CD14-positive monocyte (primary cell): Measurements from ENCODE around the gene OR56A1. TPM values are rescaled to one million over a fixed set of nuclear protein-coding genes. Genes with fewer than 3 reads are reported as not detected.

Experiments
- DNase-seq, 3 donors: peaks; one replicate each; pipeline ENCODE4 v3.0.0-alpha.2; 2011 to 2022
- H2AFZ ChIP-seq: 2 replicates; pipeline ENCODE4 v1.6.0; 2012; ENCODE audit warnings: mild to moderate bottlenecking, low read depth, low read length, inconsistent platforms; ENCODE audit not compliant: insufficient read depth, poor library complexity, severe bottlenecking
- H3K27ac ChIP-seq, 2 donors: 1 replicate in 1 of 2; 2 replicates in 1 of 2; pipeline ENCODE4 v1.5.1; 2012 to 2013; ENCODE audit warnings: low read length in 2 of 2, control low read depth in 1 of 2, inconsistent platforms in 1 of 2, low read depth in 1 of 2, mild to moderate bottlenecking in 1 of 2
- H3K27me3 ChIP-seq, 2 donors: one replicate each; pipeline versions ENCODE4 v1.6.0 to v1.6.1; 2011 to 2013; ENCODE audit warnings: low read length in 2 of 2; ENCODE audit not compliant: control insufficient read depth in 2 of 2, insufficient read depth in 2 of 2
- H3K36me3 ChIP-seq, 2 donors: replicated peaks in 1 of 2; 1 replicate in 1 of 2; 2 replicates in 1 of 2; pipeline versions ENCODE4 v1.5.1 to v1.6.1; 2012 to 2013; ENCODE audit warnings: low read length in 2 of 2, control low read depth in 1 of 2, inconsistent platforms in 1 of 2, mild to moderate bottlenecking in 1 of 2; ENCODE audit not compliant: insufficient read depth in 2 of 2, control insufficient read depth in 1 of 2
- H3K4me1 ChIP-seq, 2 donors: 1 replicate in 1 of 2; 2 replicates in 1 of 2; pipeline versions ENCODE4 v1.5.1 to v1.6.1; 2012 to 2013; ENCODE audit warnings: low read length in 2 of 2, control low read depth in 1 of 2, inconsistent platforms in 1 of 2, mild to moderate bottlenecking in 1 of 2, moderate library complexity in 1 of 2; ENCODE audit not compliant: insufficient read depth in 2 of 2, control insufficient read depth in 1 of 2
- H3K4me2 ChIP-seq: replicated peaks from 2 replicates; pipeline ENCODE3; 2012; ENCODE audit warnings: low read length, moderate library complexity, mild to moderate bottlenecking; ENCODE audit not compliant: poor library complexity, severe bottlenecking; ENCODE audit errors: extremely low read depth
- H3K4me3 ChIP-seq, 3 experiments: fragments of 200-600 bp in 1 of 3; sonication (generic) in 1 of 3; replicated peaks in 1 of 3; 1 replicate in 2 of 3; 2 replicates in 1 of 3; pipeline ENCODE4 v1.5.1; 2011 to 2013; ENCODE audit warnings: low read length in 3 of 3, mild to moderate bottlenecking in 3 of 3, control low read depth in 2 of 3, low read depth in 2 of 3, inconsistent platforms in 1 of 3, moderate library complexity in 1 of 3
- H3K79me2 ChIP-seq: 2 replicates; pipeline ENCODE4 v1.6.0; 2012; ENCODE audit warnings: mild to moderate bottlenecking, control low read depth, inconsistent platforms, low read length, moderate library complexity; ENCODE audit not compliant: insufficient read depth
- H3K9ac ChIP-seq: 2 replicates; pipeline ENCODE4 v1.6.0; 2017; ENCODE audit warnings: low read length, mild to moderate bottlenecking; ENCODE audit not compliant: insufficient read depth, poor library complexity, severe bottlenecking
- H3K9me3 ChIP-seq, 2 donors: replicated peaks in 1 of 2; 1 replicate in 1 of 2; 2 replicates in 1 of 2; pipeline versions ENCODE4 v1.5.1 to v1.6.1; 2012 to 2013; ENCODE audit warnings: low read length in 2 of 2, control low read depth in 1 of 2; ENCODE audit not compliant: control insufficient read depth in 1 of 2, insufficient read depth in 1 of 2
- H4K20me1 ChIP-seq: 2 replicates; pipeline ENCODE4 v1.6.0; 2012; ENCODE audit warnings: mild to moderate bottlenecking, low read length, control low read depth, moderate library complexity; ENCODE audit not compliant: insufficient read depth
- H3K27ac Mint-ChIP-seq, 7 donors: one replicate each; pipeline ENCODE4 v1.8.0; 2020; ENCODE audit warnings: mild to moderate bottlenecking in 7 of 7, mixed read lengths in 7 of 7, moderate library complexity in 6 of 7, inconsistent platforms in 2 of 7
- H3K27me3 Mint-ChIP-seq, 3 donors: one replicate each; pipeline ENCODE4 v1.8.0; 2021 to 2022; ENCODE audit warnings: low read depth in 3 of 3, mild to moderate bottlenecking in 3 of 3, mixed read lengths in 3 of 3, moderate library complexity in 3 of 3, inconsistent platforms in 1 of 3
- H3K36me3 Mint-ChIP-seq, 2 donors: one replicate each; pipeline ENCODE4 v1.8.0; 2020; ENCODE audit warnings: mixed read lengths in 2 of 2, inconsistent platforms in 1 of 2, mild to moderate bottlenecking in 1 of 2
- H3K4me1 Mint-ChIP-seq: one replicate; pipeline ENCODE4 v1.8.0; 2020; ENCODE audit warnings: mild to moderate bottlenecking, mixed read lengths
- H3K4me3 Mint-ChIP-seq, 2 donors: one replicate each; pipeline ENCODE4 v1.8.0; 2020; ENCODE audit warnings: mild to moderate bottlenecking in 2 of 2, mixed read lengths in 2 of 2, moderate library complexity in 1 of 2
- H3K9me3 Mint-ChIP-seq, 7 donors: one replicate each; pipeline ENCODE4 v1.8.0; 2020 to 2022; ENCODE audit warnings: mixed read lengths in 7 of 7, mild to moderate bottlenecking in 6 of 7, moderate library complexity in 6 of 7, inconsistent platforms in 2 of 7
- WGBS: methylation state at CpG from one replicate; pipeline ENCODE4 v1.1.5; 2013; ENCODE audit warnings: missing lambda C conversion rate; ENCODE audit not compliant: insufficient coverage; 5-methylcytosine and 5-hydroxymethylcytosine counted together
- intact Hi-C, 2 donors: fragments of 100-400 bp; cut with micrococcal nuclease; formaldehyde crosslinking; loops; one replicate each; pipeline versions ENCODE4 v1.15.0 to v1.15.1; 2023
- polyA plus RNA-seq, 3 donors: library from polyadenylated mRNA; depleted of rRNA in 1 of 3; unstranded in 2 of 3; stranded (reverse) in 1 of 3; fragments of 300-500 nt in 2 of 3; fragments of >200 nt in 1 of 3; fragmentation: Illumina TruSeq in 2 of 3; gene quantifications; 1 replicate in 2 of 3; 2 replicates in 1 of 3; pipeline ENCODE4 v1.2.3, GENCODE V29; 2012 to 2021
- TF ChIP-seq, protein P1 (sequence below): fragments of 200-600 bp; IDR thresholded peaks from one replicate; pipeline ENCODE4 v1.8.0; 2022; ENCODE audit warnings: antibody characterized with exemption, mild to moderate bottlenecking

OR56A1 gene
- polyA plus RNA-seq, 3 donors: 0.01 TPM; not detected in 2

DNA sequence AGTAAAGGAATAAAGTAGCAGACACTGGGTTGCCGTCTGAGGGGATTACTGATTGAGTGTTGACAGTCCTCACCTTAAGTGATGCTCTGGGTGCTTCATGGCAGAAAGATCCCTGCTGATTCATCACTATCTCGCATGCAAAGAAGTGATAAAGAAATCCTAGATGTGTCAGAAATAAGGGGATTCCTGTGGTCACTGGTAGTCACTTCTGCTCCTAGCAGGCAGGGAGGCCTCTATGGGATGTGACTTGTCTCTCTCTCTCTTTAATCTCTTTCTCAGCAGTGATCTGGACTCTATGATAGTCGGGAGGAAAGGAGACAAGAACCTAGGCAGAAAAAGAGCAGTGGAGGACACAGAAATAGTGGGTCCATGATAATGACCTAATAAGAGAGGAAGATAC lies 30.9 kb upstream of the OR56A1 start:
- TF ChIP-seq, protein P1, sequence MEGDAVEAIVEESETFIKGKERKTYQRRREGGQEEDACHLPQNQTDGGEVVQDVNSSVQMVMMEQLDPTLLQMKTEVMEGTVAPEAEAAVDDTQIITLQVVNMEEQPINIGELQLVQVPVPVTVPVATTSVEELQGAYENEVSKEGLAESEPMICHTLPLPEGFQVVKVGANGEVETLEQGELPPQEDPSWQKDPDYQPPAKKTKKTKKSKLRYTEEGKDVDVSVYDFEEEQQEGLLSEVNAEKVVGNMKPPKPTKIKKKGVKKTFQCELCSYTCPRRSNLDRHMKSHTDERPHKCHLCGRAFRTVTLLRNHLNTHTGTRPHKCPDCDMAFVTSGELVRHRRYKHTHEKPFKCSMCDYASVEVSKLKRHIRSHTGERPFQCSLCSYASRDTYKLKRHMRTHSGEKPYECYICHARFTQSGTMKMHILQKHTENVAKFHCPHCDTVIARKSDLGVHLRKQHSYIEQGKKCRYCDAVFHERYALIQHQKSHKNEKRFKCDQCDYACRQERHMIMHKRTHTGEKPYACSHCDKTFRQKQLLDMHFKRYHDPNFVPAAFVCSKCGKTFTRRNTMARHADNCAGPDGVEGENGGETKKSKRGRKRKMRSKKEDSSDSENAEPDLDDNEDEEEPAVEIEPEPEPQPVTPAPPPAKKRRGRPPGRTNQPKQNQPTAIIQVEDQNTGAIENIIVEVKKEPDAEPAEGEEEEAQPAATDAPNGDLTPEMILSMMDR: no peak
- Histone ChIP-seq H3K9ac (no peak overlapping the region), H4K20me1 (no peaks in the 10 kb centered on the region), H3K79me2 (no peaks in the 10 kb centered on the region), H3K4me2 (no peak overlapping the region), H2AFZ (no peak overlapping the region), H3K36me3 (no peaks in the 10 kb centered on the region), H3K27ac (no peak overlapping the region), H3K4me3 (no peak overlapping the region), H3K9me3 (no peaks in the 10 kb centered on the region), H3K4me1 (peaks cover 3 to 5% of the 10 kb centered on the region in 2 donors), H3K27me3 (peaks cover 4 to 22% of the 10 kb centered on the region in 2 donors)
- peaks cover 10 to 24% (median 13%) of the 10 kb centered on the region in 3 donors for H3K27me3 Mint-ChIP-seq
- H3K27ac Mint-ChIP-seq: no peak overlapping the region
- DNase-seq: peak in 1 of 3 donors; percentile 46
- WGBS: 100% methylated on average over 1 of the region's 3 CpGs
- peaks cover 0 to 6% (median 2%) of the 10 kb centered on the region in 7 donors for H3K9me3 Mint-ChIP-seq
- H3K36me3 Mint-ChIP-seq: peaks cover 3 to 36% of the 10 kb centered on the region in 2 donors
- no peak overlapping the region for H3K4me3 Mint-ChIP-seq
- peaks cover 14% of the 10 kb centered on the region for H3K4me1 Mint-ChIP-seq
- intact Hi-C loops: no loop called here

DNA sequence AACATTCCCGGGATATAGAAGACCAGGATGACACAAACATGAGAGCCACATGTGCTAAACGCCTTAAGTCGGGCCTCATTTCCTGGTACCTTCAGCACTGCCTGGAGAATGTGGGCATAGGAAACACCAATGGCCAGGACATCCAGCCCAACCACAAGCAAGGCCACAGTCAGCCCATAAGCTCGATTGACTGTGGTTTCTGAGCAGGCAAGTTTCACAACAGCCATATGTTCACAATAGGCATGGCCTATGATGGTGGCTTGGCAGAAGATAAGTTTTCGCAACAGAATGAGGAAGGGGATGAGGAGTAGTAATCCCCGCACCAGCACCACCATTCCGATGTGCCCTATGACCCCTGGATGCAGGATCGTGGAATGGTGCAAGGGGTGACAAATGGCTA lies 26.9 kb upstream of the OR56A1 start:
- H3K9ac ChIP-seq: no peak overlapping the region
- peaks cover 0 to 4% (median 1%) of the 10 kb centered on the region in 7 donors for H3K9me3 Mint-ChIP-seq
- H2AFZ ChIP-seq: no peak overlapping the region
- no peak for DNase-seq
- TF ChIP-seq, protein P1: no peak
- no peak overlapping the region for H3K4me2 ChIP-seq
- no peak overlapping the region for H3K27ac Mint-ChIP-seq
- no peaks in the 10 kb centered on the region for H4K20me1 ChIP-seq
- no peaks in the 10 kb centered on the region for H3K4me1 ChIP-seq
- intact Hi-C loops: no loop called here
- no peak overlapping the region for H3K4me3 ChIP-seq
- no peaks in the 10 kb centered on the region for H3K36me3 ChIP-seq
- no peak overlapping the region for H3K4me3 Mint-ChIP-seq
- H3K4me1 Mint-ChIP-seq: peaks cover 15% of the 10 kb centered on the region
- peaks cover 2 to 26% of the 10 kb centered on the region in 2 donors for H3K36me3 Mint-ChIP-seq
- H3K79me2 ChIP-seq: no peaks in the 10 kb centered on the region
- peaks cover 13 to 33% of the 10 kb centered on the region in 2 donors for H3K27me3 ChIP-seq
- no peak overlapping the region for H3K27ac ChIP-seq
- no peaks in the 10 kb centered on the region for H3K9me3 ChIP-seq
- peaks cover 10 to 36% (median 22%) of the 10 kb centered on the region in 3 donors for H3K27me3 Mint-ChIP-seq
- WGBS: 70% methylated on average over 2 of the region's 8 CpGs
